Effector memory CD8-positive, alpha-beta T cell (primary cell): ENCODE measurements around the gene LSM5.
"Not testable (repeated sequence)": the region's sequence is repeated elsewhere in the genome, so short reads cannot be mapped to it uniquely, and the experiment has no call there.

Experiments used
- ATAC-seq: fragments of 150-1000 bp; cut with Tn5 transposase; replicated peaks from 2 replicates; pipeline ENCODE4 v1.10.0; 2021; ENCODE audit warnings: mild to moderate bottlenecking, moderate library complexity
- DNase-seq, 3 experiments: peaks; one replicate each; pipeline ENCODE4 v3.0.0; 2021
- H3K27ac Mint-ChIP-seq, 2 donors: one replicate each; pipeline ENCODE4 v1.8.0; 2022; ENCODE audit warnings: mild to moderate bottlenecking in 2 of 2, mixed read lengths in 2 of 2, moderate library complexity in 2 of 2
- H3K27me3 Mint-ChIP-seq, 2 donors: one replicate each; pipeline ENCODE4 v1.8.0; 2022; ENCODE audit warnings: mixed read lengths in 2 of 2
- H3K36me3 Mint-ChIP-seq: one replicate; pipeline ENCODE4 v1.8.0; 2022; ENCODE audit warnings: mild to moderate bottlenecking, moderate library complexity, mixed read lengths; ENCODE audit not compliant: insufficient read depth
- H3K4me1 Mint-ChIP-seq, 2 donors: one replicate each; pipeline ENCODE4 v1.8.0; 2022; ENCODE audit warnings: low read depth in 2 of 2, mixed read lengths in 2 of 2
- H3K4me3 Mint-ChIP-seq, 2 donors: one replicate each; pipeline ENCODE4 v1.8.0; 2022; ENCODE audit warnings: mild to moderate bottlenecking in 2 of 2, mixed read lengths in 2 of 2, moderate library complexity in 2 of 2
- H3K9me3 Mint-ChIP-seq, 2 donors: one replicate each; pipeline ENCODE4 v1.8.0; 2022; ENCODE audit warnings: mixed read lengths in 2 of 2

Gene LSM5

GRCh38 chr7:32496052-32496813 is 6.1 kb upstream of the LSM5 start:
- H3K27ac Mint-ChIP-seq: peak overlapping the region; percentile 94 to 97
- H3K27me3 Mint-ChIP-seq: no peaks in the 10 kb centered on the region
- H3K4me1 Mint-ChIP-seq: peaks cover 35% of the 10 kb centered on the region in 2 donors
- DNase-seq: no peak
- peaks cover 20% of the 10 kb centered on the region for H3K36me3 Mint-ChIP-seq
- no peak for ATAC-seq
- H3K9me3 Mint-ChIP-seq: no peaks in the 10 kb centered on the region
- peak overlapping the region; percentile 85 to 94 for H3K4me3 Mint-ChIP-seq

- Mint-ChIP-seq H3K4me1 (peaks cover 29 to 34% of the 10 kb centered on the region in 2 donors), H3K27me3 (no peaks in the 10 kb centered on the region), H3K4me3 (peak within 1 kb of the TSS; percentile 85 to 94), H3K36me3 (peaks cover 26% of the 10 kb centered on the region), H3K27ac (peak within 1 kb of the TSS; percentile 94 to 97), H3K9me3 (no peaks in the 10 kb centered on the region)
- ATAC-seq (peak; percentile 90), DNase-seq (peak; percentile 99 to 100 (median 99))
Observed at GRCh38 chr7:32495298-32496051, 5.3 kb upstream of the LSM5 start, which contains the start of gene AVL9. AVL9 (plus strand) TSS chr7:32495489; CDS start chr7:32495710, 221 bp downstream.

GRCh38 chr7:32494946-32495297 is 4.7 kb upstream of the LSM5 start:
- Mint-ChIP-seq H3K27ac (peak overlapping the region; percentile 94 to 97), H3K9me3 (no peaks in the 10 kb centered on the region), H3K4me3 (peak overlapping the region; percentile 85 to 94), H3K4me1 (peaks cover 29 to 34% of the 10 kb centered on the region in 2 donors), H3K27me3 (no peaks in the 10 kb centered on the region), H3K36me3 (peaks cover 30% of the 10 kb centered on the region)
- DNase-seq: no peak
- ATAC-seq: no peak

- Mint-ChIP-seq H3K9me3 (no peaks in the 10 kb centered on the region), H3K4me3 (peak overlapping the region; percentile 84 to 93), H3K27me3 (no peaks in the 10 kb centered on the region), H3K36me3 (peaks cover 30% of the 10 kb centered on the region), H3K4me1 (peaks cover 13 to 26% of the 10 kb centered on the region in 2 donors), H3K27ac (peak overlapping the region; percentile 97 to 98)
- ATAC-seq: no peak
- no peak for DNase-seq
Observed at GRCh38 chr7:32489788-32490126, 423 bp downstream of the LSM5 start.

- H3K4me1 Mint-ChIP-seq: no peaks in the 10 kb centered on the region
- H3K9me3 Mint-ChIP-seq: no peaks in the 10 kb centered on the region
- no peak overlapping the region for H3K27ac Mint-ChIP-seq
- ATAC-seq (no peak), DNase-seq (no peak)
- H3K27me3 Mint-ChIP-seq: no peaks in the 10 kb centered on the region
- H3K4me3 Mint-ChIP-seq: no peak overlapping the region
- peaks cover 7% of the 10 kb centered on the region for H3K36me3 Mint-ChIP-seq
Observed at GRCh38 chr7:32481921-32482320, 8.3 kb downstream of the LSM5 start.

GRCh38 chr7:32481176-32481575 is 9.0 kb downstream of the LSM5 start:
- no peaks in the 10 kb centered on the region for H3K9me3 Mint-ChIP-seq
- no peaks in the 10 kb centered on the region for H3K4me1 Mint-ChIP-seq
- H3K27ac Mint-ChIP-seq: no peak overlapping the region
- DNase-seq (no peak), ATAC-seq (no peak)
- no peaks in the 10 kb centered on the region for H3K27me3 Mint-ChIP-seq
- no peak overlapping the region for H3K4me3 Mint-ChIP-seq
- H3K36me3 Mint-ChIP-seq: peaks cover 9% of the 10 kb centered on the region

GRCh38 chr7:32479574-32480200 is 10.5 kb downstream of the LSM5 start:
- peak in 1 of 3 experiments; percentile 8 for DNase-seq
- H3K4me1 Mint-ChIP-seq: no peaks in the 10 kb centered on the region
- no peak overlapping the region for H3K4me3 Mint-ChIP-seq

GRCh38 chr7:32477649-32477980 is 12.6 kb downstream of the LSM5 start:
- no peak for ATAC-seq
- no peak for DNase-seq
- no peaks in the 10 kb centered on the region for H3K9me3 Mint-ChIP-seq

More at GRCh38 chr7:32479574-32480200, 10.5 kb downstream of the LSM5 start:
- H3K36me3 Mint-ChIP-seq: peaks cover 3% of the 10 kb centered on the region
- H3K27me3 Mint-ChIP-seq: peaks cover 6% of the 10 kb centered on the region in 2 donors
- no peaks in the 10 kb centered on the region for H3K9me3 Mint-ChIP-seq
- H3K27ac Mint-ChIP-seq: no peak overlapping the region
- no peak for ATAC-seq

GRCh38 chr7:32476816-32477648 is 13.1 kb downstream of the LSM5 start:
- H3K9me3 Mint-ChIP-seq: no peaks in the 10 kb centered on the region
- DNase-seq: no peak
- no peak overlapping the region for H3K27ac Mint-ChIP-seq
- peaks cover 3% of the 10 kb centered on the region for H3K36me3 Mint-ChIP-seq
- no peak for ATAC-seq
- H3K27me3 Mint-ChIP-seq: peaks cover 11 to 22% of the 10 kb centered on the region in 2 donors
- H3K4me1 Mint-ChIP-seq: no peaks in the 10 kb centered on the region
- no peak overlapping the region for H3K4me3 Mint-ChIP-seq

More at GRCh38 chr7:32477649-32477980, 12.6 kb downstream of the LSM5 start:
- Mint-ChIP-seq H3K4me1 (no peaks in the 10 kb centered on the region), H3K4me3 (no peak overlapping the region), H3K36me3 (peaks cover 3% of the 10 kb centered on the region), H3K27me3 (peaks cover 11 to 18% of the 10 kb centered on the region in 2 donors), H3K27ac (no peak overlapping the region)

- no peak overlapping the region for H3K27ac Mint-ChIP-seq
- H3K36me3 Mint-ChIP-seq: peaks cover 3% of the 10 kb centered on the region
- no peaks in the 10 kb centered on the region for H3K9me3 Mint-ChIP-seq
- DNase-seq (no peak), ATAC-seq (no peak)
- peaks cover 11 to 36% of the 10 kb centered on the region in 2 donors for H3K27me3 Mint-ChIP-seq
- H3K4me1 Mint-ChIP-seq: no peaks in the 10 kb centered on the region
- no peak overlapping the region for H3K4me3 Mint-ChIP-seq
Observed at GRCh38 chr7:32474008-32474407, 16.2 kb downstream of the LSM5 start.

- no peak for ATAC-seq
- Mint-ChIP-seq H3K4me3 (no peak overlapping the region), H3K27ac (no peak overlapping the region)
Observed at GRCh38 chr7:32472015-32472414, 18.2 kb downstream of the LSM5 start.

GRCh38 chr7:32470871-32471270 is 19.3 kb downstream of the LSM5 start:
- no peaks in the 10 kb centered on the region for H3K36me3 Mint-ChIP-seq
- no peak for DNase-seq
- no peak overlapping the region for H3K4me3 Mint-ChIP-seq
- ATAC-seq: no peak
- no peak overlapping the region for H3K27ac Mint-ChIP-seq
- H3K4me1 Mint-ChIP-seq: no peaks in the 10 kb centered on the region
- peaks cover 11 to 36% of the 10 kb centered on the region in 2 donors for H3K27me3 Mint-ChIP-seq
- no peaks in the 10 kb centered on the region for H3K9me3 Mint-ChIP-seq

More at GRCh38 chr7:32472015-32472414, 18.2 kb downstream of the LSM5 start:
- Mint-ChIP-seq H3K36me3 (peaks cover 3% of the 10 kb centered on the region), H3K4me1 (no peaks in the 10 kb centered on the region), H3K9me3 (no peaks in the 10 kb centered on the region), H3K27me3 (peaks cover 11 to 36% of the 10 kb centered on the region in 2 donors)
- no peak for DNase-seq

GRCh38 chr7:32470004-32470403 is 20.2 kb downstream of the LSM5 start:
- H3K4me3 Mint-ChIP-seq: not testable (repeated sequence)

More at GRCh38 chr7:32470004-32470403, 20.2 kb downstream of the LSM5 start:
- H3K4me1 Mint-ChIP-seq, ATAC-seq, H3K9me3 Mint-ChIP-seq, H3K36me3 Mint-ChIP-seq, H3K27ac Mint-ChIP-seq, DNase-seq: not testable (repeated sequence)
- H3K27me3 Mint-ChIP-seq: peaks cover 6 to 32% of the 10 kb centered on the region in 2 donors
